Hepatocyte (in vitro differentiated cells): ENCODE data around the gene DBF4. TPM values are rescaled to one million over a fixed set of nuclear protein-coding genes. Genes with fewer than 3 reads are reported as not detected.

ENCODE experiments used
- DNase-seq: peaks from one replicate; pipeline ENCODE4 v3.0.0-alpha.2; 2016; ENCODE audit warnings: low spot score
- H2AFZ ChIP-seq: fragments of 200-600 bp; sonication (generic); 2 replicates; pipeline ENCODE4 v1.6.0; 2016; ENCODE audit warnings: antibody characterized with exemption, mild to moderate bottlenecking
- H3K27ac ChIP-seq: fragments of 200-600 bp; sonication (generic); 2 replicates; pipeline ENCODE4 v1.5.1; 2016; ENCODE audit warnings: mild to moderate bottlenecking
- H3K27me3 ChIP-seq: fragments of 200-600 bp; sonication (generic); 2 replicates; pipeline ENCODE4 v1.6.1; 2016
- H3K36me3 ChIP-seq: fragments of 200-600 bp; sonication (generic); replicated peaks from 2 replicates; pipeline ENCODE4 v1.5.1; 2016; ENCODE audit warnings: low read depth; ENCODE audit not compliant: insufficient read depth
- H3K4me1 ChIP-seq: fragments of 200-600 bp; sonication (generic); 2 replicates; pipeline ENCODE4 v1.5.1; 2016; ENCODE audit warnings: mild to moderate bottlenecking, moderate library complexity; ENCODE audit not compliant: insufficient read depth
- H3K4me2 ChIP-seq: fragments of 200-600 bp; sonication (generic); 2 replicates; pipeline ENCODE4 v1.6.0; 2016
- H3K4me3 ChIP-seq: fragments of 200-600 bp; sonication (generic); 2 replicates; pipeline ENCODE4 v1.5.1; 2016; ENCODE audit warnings: mild to moderate bottlenecking
- H3K79me2 ChIP-seq: fragments of 200-600 bp; sonication (generic); 2 replicates; pipeline ENCODE4 v1.6.0; 2017; ENCODE audit warnings: mild to moderate bottlenecking
- H3K9me2 ChIP-seq: fragments of 200-600 bp; sonication (generic); replicated peaks from 2 replicates; pipeline ENCODE4 v1.6.0; 2017; ENCODE audit warnings: mild to moderate bottlenecking; ENCODE audit not compliant: insufficient read depth
- H3K9me3 ChIP-seq: fragments of 200-600 bp; sonication (generic); 2 replicates; pipeline ENCODE4 v1.5.1; 2016; ENCODE audit warnings: low read depth, mild to moderate bottlenecking
- H4K20me1 ChIP-seq: fragments of 200-600 bp; sonication (generic); 2 replicates; pipeline ENCODE4 v1.6.0; 2016; ENCODE audit warnings: mild to moderate bottlenecking; ENCODE audit not compliant: insufficient read depth, poor library complexity, severe bottlenecking
- CTCF ChIP-seq: fragments of 200-600 bp; sonication (generic); IDR thresholded peaks from 2 replicates; pipeline ENCODE4 v1.5.1; 2016; ENCODE audit warnings: antibody characterized with exemption, mild to moderate bottlenecking; ENCODE audit not compliant: poor library complexity
- EZH2 ChIP-seq: fragments of 200-600 bp; sonication (generic); IDR thresholded peaks from 2 replicates; pipeline ENCODE4 v1.6.1; 2016; ENCODE audit warnings: antibody characterized with exemption, mild to moderate bottlenecking, borderline replicate concordance
- EZH2phosphoT487 ChIP-seq: fragments of 200-600 bp; sonication (generic); IDR thresholded peaks from one replicate; pipeline ENCODE4 v1.6.1; 2018; ENCODE audit warnings: antibody characterized with exemption, mild to moderate bottlenecking, low read depth, moderate library complexity; ENCODE audit not compliant: unreplicated experiment, severe bottlenecking
- WGBS: methylation state at CpG from one replicate; pipeline ENCODE4 v1.1.6; 2016; ENCODE audit warnings: low lambda C conversion rate; ENCODE audit errors: missing lambda C conversion rate; 5-methylcytosine and 5-hydroxymethylcytosine counted together
- polyA plus RNA-seq: library from polyadenylated mRNA; unstranded; fragments of >200 nt; fragmentation: Nextera tagmentation; extraction: Ambion mirVana; gene quantifications from 2 replicates; pipeline ENCODE4 v1.2.1, GENCODE V29; 2016
- total RNA-seq: library from RNA; depleted of rRNA; stranded (reverse); fragments of >200 nt; gene quantifications from 2 replicates; pipeline ENCODE4 v1.2.3, GENCODE V29; 2014

The DBF4 gene
- total and polyA plus RNA-seq, 2 experiments from 2014 or later, result 6.7 to 21.1 TPM

DNA sequence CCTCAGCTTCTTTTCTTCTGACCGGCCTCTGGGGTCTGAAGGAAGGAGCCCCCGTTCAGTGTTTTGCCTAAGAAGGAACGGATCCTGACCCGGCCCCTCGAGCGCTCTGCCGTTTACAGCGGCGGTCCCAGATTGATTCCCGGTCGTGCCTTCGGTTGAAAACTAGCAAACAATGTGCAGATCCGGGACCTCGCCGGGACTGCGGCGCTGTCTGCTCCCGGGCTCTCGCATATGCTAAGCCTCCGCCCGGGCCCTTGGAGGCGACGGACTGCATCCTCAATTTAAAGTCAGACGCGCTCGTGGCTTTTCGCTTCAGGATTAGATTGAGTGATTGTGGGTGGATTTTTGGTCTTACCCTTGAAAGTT lies 559 bp downstream of the DBF4 start:
- TF ChIP-seq CTCF, result no peak
- TF ChIP-seq EZH2, result no peak
- no peak for TF ChIP-seq EZH2phosphoT487
- Histone ChIP-seq H3K9me2 (no peaks in the 10 kb centered on the region), H3K4me1 (peaks cover 4% of the 10 kb centered on the region), H2AFZ (peak overlapping the region; percentile 90), H3K4me3 (peak overlapping the region; percentile 70), H3K9me3 (no peaks in the 10 kb centered on the region), H3K79me2 (peaks cover 79% of the 10 kb centered on the region), H3K4me2 (peak overlapping the region; percentile 93), H4K20me1 (no peaks in the 10 kb centered on the region), H3K36me3 (no peaks in the 10 kb centered on the region), H3K27me3 (no peaks in the 10 kb centered on the region), H3K27ac (peak overlapping the region; percentile 96)
- peak; percentile 80 for DNase-seq
- WGBS, result under 1% methylated on average over 26 of the region's 27 CpGs

DNA sequence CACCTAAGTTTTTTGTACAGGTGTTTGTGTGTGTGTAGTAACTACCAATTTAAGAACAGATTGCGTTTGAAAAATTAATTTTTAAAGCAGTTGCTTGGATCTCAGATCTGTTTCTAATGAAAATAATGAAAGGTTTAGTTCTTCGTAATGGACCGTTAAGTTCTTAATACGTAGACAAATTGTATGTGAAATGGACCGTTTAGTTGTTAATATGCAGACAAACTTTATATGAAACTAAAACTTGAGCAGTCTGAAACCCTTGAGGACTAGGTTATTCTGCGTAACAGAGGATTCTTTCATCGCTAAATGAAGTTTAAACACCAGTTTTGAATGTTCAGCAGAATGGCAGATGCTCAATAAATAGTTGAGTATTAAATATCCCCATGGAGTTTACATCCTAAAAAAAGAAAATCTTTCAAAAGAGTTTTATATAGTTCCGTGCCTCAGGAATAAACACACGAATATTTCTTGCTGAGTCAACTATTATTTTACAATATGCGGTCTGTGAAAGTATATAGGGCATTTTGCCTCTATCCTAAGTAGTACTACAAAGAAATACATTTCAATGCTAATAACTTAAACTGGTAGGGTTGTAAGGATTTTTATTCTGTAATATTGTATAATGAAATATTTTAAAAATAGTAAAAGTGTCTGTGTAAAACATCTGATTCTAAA lies 1.2 kb downstream of the DBF4 start:
- H3K4me3 ChIP-seq, result peak overlapping the region; percentile 70
- DNase-seq, result no peak
- peak overlapping the region; percentile 90 for H2AFZ ChIP-seq
- 5% methylated on average over 10 of the region's 10 CpGs for WGBS
- H4K20me1 ChIP-seq, result no peaks in the 10 kb centered on the region
- H3K27ac ChIP-seq, result peak overlapping the region; percentile 96
- H3K36me3 ChIP-seq, result no peaks in the 10 kb centered on the region
- H3K79me2 ChIP-seq, result peaks cover 79% of the 10 kb centered on the region
- H3K9me2 ChIP-seq, result no peaks in the 10 kb centered on the region
- peak overlapping the region; percentile 93 for H3K4me2 ChIP-seq
- no peaks in the 10 kb centered on the region for H3K27me3 ChIP-seq
- no peak for TF ChIP-seq EZH2
- TF ChIP-seq EZH2phosphoT487, result no peak
- TF ChIP-seq CTCF, result no peak
- H3K4me1 ChIP-seq, result peaks cover 4% of the 10 kb centered on the region
- H3K9me3 ChIP-seq, result no peaks in the 10 kb centered on the region

DNA sequence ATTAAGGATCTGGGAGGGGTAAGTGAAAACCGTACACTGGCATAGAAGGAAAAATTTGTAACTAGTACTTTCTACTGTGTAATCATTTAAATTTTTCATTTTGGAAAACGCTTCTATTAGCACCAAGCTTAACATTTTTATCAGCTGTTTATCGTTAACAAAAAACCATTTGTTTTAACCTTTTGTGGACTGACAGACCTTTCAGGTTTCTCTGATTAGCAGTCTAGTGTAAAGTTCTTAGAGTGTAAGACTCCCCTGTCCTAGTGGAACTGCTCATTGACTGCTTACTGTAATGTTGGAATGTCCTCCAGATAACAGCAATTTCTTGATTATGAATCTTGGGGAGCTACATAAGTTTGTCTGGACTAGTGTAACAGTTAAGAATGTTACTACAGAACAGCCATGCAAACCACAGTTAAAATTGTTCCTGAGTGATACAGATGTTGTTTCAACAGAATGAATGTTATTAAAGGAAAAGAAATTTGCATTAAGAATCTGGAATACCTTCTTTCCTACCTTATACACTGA lies 2.0 kb downstream of the DBF4 start:
- Histone ChIP-seq H3K27me3 (no peaks in the 10 kb centered on the region), H3K4me3 (peak overlapping the region; percentile 70), H3K79me2 (peaks cover 79% of the 10 kb centered on the region), H3K36me3 (no peaks in the 10 kb centered on the region), H4K20me1 (no peaks in the 10 kb centered on the region), H3K4me2 (peak overlapping the region; percentile 93), H3K27ac (no peak overlapping the region), H3K9me3 (no peaks in the 10 kb centered on the region), H3K9me2 (no peaks in the 10 kb centered on the region), H2AFZ (no peak overlapping the region), H3K4me1 (peaks cover 4% of the 10 kb centered on the region)
- 34% methylated on average over 3 of the region's 3 CpGs for WGBS
- TF ChIP-seq EZH2 (no peak), EZH2phosphoT487 (no peak), CTCF (no peak)
- no peak for DNase-seq
